Subcutaneous abdominal adipose tissue (tissue), 5 donors: ENCODE data around the gene EPB41L4B.

ENCODE experiments used
- H3K27ac ChIP-seq: one replicate; pipeline ENCODE4 v1.7.0; 2013; ENCODE audit warnings: low read depth, mild to moderate bottlenecking, inconsistent platforms, low read length, moderate library complexity
- H3K27me3 ChIP-seq, 5 donors: one replicate each; pipeline ENCODE4 v1.7.0; 2013; ENCODE audit warnings: low read length in 5 of 5, inconsistent platforms in 1 of 5; ENCODE audit not compliant: control insufficient read depth in 5 of 5, insufficient read depth in 4 of 5
- H3K36me3 ChIP-seq, 5 donors: one replicate each; pipeline ENCODE4 v1.7.0; 2013; ENCODE audit warnings: low read length in 5 of 5; ENCODE audit not compliant: control insufficient read depth in 5 of 5, insufficient read depth in 5 of 5
- H3K4me1 ChIP-seq, 5 donors: one replicate each; pipeline ENCODE4 v1.7.0; 2013; ENCODE audit warnings: low read length in 5 of 5, mild to moderate bottlenecking in 3 of 5, moderate library complexity in 1 of 5; ENCODE audit not compliant: control insufficient read depth in 5 of 5, insufficient read depth in 5 of 5
- H3K4me3 ChIP-seq, 5 donors: one replicate each; pipeline ENCODE4 v1.7.0; 2013; ENCODE audit warnings: low read length in 5 of 5, low read depth in 1 of 5
- H3K9ac ChIP-seq, 5 donors: one replicate each; pipeline ENCODE4 v1.7.0; 2013; ENCODE audit warnings: low read length in 5 of 5, mild to moderate bottlenecking in 4 of 5, moderate library complexity in 3 of 5
- H3K9me3 ChIP-seq, 5 donors: one replicate each; pipeline ENCODE4 v1.7.0; 2013; ENCODE audit warnings: low read length in 5 of 5; ENCODE audit not compliant: control insufficient read depth in 5 of 5
- donor health status: healthy.
- donor health status: healthy.
- donor health status: healthy.
- donor health status: healthy.
- donor health status: healthy.

EPB41L4B gene

DNA sequence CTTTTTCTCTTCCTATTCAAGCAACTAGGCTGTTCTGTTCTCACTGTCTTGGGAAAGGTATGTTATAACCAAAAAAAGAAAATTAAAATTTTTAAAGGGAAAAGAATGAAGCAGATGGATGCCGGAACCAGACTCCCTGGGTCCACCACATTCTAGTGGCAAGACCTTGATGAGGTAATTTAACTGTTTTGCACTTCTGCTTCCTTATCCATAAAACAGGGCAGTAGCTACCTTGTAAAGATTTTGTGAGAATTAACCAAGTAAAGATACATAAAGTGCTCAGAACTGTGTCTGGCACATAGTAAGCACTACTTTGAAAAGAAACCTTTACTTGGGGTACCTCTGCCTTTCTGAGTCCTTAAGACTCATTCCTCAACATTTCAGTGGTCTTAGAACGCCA, 17.0 kb downstream of the EPB41L4B start:
- peak overlapping the region in 1 of 5 donors; percentile 11 for H3K9ac ChIP-seq
- peaks cover 0 to 3% (median 0%) of the 10 kb centered on the region in 5 donors for H3K4me1 ChIP-seq
- no peak overlapping the region for H3K27ac ChIP-seq
- no peaks in the 10 kb centered on the region for H3K27me3 ChIP-seq
- no peaks in the 10 kb centered on the region for H3K36me3 ChIP-seq
- H3K4me3 ChIP-seq: no peak overlapping the region
- no peaks in the 10 kb centered on the region for H3K9me3 ChIP-seq

DNA sequence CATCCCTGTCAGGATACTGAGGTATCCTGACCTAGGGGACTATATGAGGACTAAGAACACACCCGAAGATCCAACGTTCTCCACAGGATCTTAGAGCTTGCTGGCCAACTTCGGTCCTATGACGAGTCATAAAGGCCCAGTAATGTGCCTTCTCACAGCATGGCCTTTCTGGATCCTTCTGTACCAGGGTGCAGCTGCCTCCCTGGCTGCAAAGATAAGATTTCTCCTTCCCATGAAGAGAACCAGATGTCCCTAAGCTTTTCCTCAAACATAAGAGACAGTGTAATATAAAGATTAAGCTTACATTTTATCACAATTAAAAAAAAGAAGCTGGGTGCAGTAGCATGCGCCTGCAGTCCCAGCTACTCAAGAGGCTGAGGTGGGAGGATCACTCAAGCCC, 18.3 kb downstream of the EPB41L4B start:
- Histone ChIP-seq H3K9ac (no peak overlapping the region), H3K27ac (no peak overlapping the region), H3K9me3 (no peaks in the 10 kb centered on the region), H3K27me3 (no peaks in the 10 kb centered on the region), H3K4me3 (no peak overlapping the region), H3K36me3 (no peaks in the 10 kb centered on the region), H3K4me1 (peaks cover 0 to 3% (median 0%) of the 10 kb centered on the region in 5 donors)

DNA sequence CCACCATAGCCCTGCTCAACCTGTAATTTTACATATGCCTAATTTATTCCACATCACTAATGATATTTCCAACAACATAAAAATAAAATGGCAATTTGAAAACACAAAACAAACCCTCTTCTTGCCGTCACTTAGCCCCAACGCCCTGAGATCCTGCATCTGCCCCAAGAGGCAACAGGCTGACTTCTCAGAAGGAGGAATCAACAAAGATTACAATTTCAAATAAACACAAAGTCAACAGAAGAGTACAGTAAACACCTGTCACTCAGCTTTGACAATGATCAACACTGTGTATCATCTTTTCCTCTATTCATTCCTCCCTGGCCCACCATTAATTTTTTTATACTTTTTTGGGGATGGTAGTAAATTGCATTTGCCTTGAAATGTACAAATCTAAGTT, 19.8 kb downstream of the EPB41L4B start:
- Histone ChIP-seq H3K9me3 (no peaks in the 10 kb centered on the region), H3K36me3 (no peaks in the 10 kb centered on the region), H3K27me3 (no peaks in the 10 kb centered on the region), H3K4me1 (peaks cover 0 to 10% (median 0%) of the 10 kb centered on the region in 5 donors), H3K27ac (no peak overlapping the region), H3K4me3 (no peak overlapping the region), H3K9ac (no peak overlapping the region)

DNA sequence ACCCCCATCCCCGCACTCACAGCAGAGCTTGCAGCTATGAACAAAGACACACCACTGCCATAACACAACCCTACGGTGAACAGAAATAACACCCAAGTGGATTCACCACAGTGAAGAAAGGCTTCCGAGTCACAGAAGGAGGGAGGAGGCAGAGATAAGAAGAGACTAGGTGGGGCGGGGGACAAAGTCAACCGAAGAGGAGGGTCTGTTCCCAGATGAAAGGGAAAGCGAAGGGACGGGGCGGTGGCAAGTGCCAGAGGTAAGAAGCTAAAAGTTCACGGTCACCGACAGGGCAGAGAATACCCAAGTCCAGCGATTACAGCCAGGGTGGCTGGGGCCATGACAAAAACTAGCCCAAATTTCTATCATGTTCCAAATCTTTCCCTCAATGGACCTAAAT, 21.0 kb downstream of the EPB41L4B start:
- no peaks in the 10 kb centered on the region for H3K27me3 ChIP-seq
- H3K4me1 ChIP-seq: peaks cover 0 to 21% (median 8%) of the 10 kb centered on the region in 5 donors
- no peak overlapping the region for H3K9ac ChIP-seq
- H3K4me3 ChIP-seq: no peak overlapping the region
- H3K36me3 ChIP-seq: no peaks in the 10 kb centered on the region
- no peaks in the 10 kb centered on the region for H3K9me3 ChIP-seq
- no peak overlapping the region for H3K27ac ChIP-seq

DNA sequence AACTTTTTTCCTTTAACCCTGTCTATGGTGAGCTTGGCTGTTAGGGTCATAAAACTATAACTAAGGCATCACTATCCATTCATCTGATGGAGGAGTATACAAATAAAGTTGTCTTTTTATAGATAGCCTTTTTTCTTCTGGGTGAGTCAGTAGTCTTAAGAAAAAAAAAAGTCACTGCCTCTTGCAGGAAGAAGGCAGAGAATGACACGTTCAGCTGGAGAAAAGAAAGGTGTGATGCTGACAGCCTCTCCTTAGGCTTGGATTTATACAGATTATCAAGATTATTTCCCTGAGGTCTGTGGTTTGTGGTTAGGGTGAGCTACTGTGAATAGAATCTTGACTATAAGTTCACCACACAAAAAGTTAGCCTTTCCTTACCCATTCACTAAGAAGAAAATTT, 23.0 kb downstream of the EPB41L4B start:
- Histone ChIP-seq H3K27ac (no peak overlapping the region), H3K36me3 (no peaks in the 10 kb centered on the region), H3K4me1 (peaks cover 0 to 28% (median 10%) of the 10 kb centered on the region in 5 donors), H3K27me3 (no peaks in the 10 kb centered on the region), H3K9me3 (no peaks in the 10 kb centered on the region), H3K9ac (no peak overlapping the region), H3K4me3 (no peak overlapping the region)

DNA sequence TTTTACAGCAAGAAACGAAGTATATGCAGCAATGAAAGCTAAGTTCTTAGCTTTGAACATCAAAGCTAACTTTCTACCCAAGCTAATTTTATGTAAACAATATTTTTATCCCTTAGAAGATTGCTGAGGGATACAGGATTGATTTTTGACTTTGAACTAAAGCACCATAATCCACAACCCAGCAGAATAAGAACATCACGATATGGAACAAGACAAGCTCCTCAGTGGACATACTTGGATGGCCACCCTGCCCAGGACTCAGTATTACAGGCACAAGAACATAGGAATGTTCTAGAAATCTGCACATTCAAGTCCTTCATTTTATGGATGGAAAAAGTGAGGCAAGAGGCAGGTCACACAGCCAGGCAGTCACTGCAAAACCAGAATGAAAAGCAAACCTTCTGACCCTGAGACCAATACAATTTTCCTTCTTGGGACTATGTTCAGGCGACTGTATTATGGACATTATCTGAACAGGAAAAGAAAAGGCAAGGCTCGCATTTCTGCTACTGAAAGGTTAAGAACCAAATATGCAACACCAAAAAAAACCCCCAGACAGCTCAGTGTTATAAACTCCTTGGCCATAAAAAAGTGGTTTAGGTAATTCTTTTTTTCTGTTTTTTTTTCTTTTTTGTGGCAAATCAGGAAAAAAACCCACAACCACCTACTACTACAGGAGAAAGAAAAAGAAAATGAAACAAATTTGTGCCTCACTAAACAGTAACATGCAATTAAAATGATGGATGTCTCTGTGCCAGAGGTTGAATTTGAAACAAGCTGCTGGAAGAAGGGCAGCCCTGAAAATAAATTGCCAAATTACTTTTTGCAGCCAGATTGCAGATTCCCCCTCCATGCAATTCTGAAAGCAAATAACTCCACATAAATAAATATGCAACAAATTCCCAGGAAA, 25.4 kb downstream of the EPB41L4B start:
- peaks cover 0 to 41% (median 16%) of the 10 kb centered on the region in 5 donors for H3K4me1 ChIP-seq
- H3K9ac ChIP-seq: peak overlapping the region in 1 of 5 donors; percentile 28
- no peaks in the 10 kb centered on the region for H3K36me3 ChIP-seq
- no peaks in the 10 kb centered on the region for H3K9me3 ChIP-seq
- H3K27ac ChIP-seq: peak overlapping the region; percentile 88
- H3K27me3 ChIP-seq: no peaks in the 10 kb centered on the region
- peak overlapping the region in 1 of 5 donors; percentile 17 for H3K4me3 ChIP-seq

DNA sequence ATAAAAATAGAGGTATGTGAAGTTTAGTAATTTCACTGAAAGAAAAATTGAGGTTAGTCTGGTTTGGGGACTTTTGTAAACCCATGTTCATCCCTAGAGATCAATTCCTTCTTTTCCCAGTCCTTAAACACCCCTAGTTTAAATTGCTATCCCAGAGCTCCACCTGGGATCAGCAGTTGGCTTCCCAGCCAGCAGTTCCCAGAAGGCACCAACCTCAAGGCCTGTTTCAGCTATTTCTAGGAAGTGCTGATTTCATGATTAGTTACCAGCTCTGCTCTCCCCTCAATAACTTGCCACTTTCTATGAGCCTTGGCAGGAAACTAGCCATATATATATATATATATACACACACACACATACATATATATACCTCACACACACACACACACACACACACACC, 30.5 kb downstream of the EPB41L4B start:
- peak overlapping the region; percentile 61 for H3K27ac ChIP-seq
- H3K9ac ChIP-seq: no peak overlapping the region
- H3K4me3 ChIP-seq: no peak overlapping the region
- H3K9me3 ChIP-seq: no peaks in the 10 kb centered on the region
- H3K4me1 ChIP-seq: peaks cover 0 to 51% (median 31%) of the 10 kb centered on the region in 5 donors
- no peaks in the 10 kb centered on the region for H3K27me3 ChIP-seq
- no peaks in the 10 kb centered on the region for H3K36me3 ChIP-seq

DNA sequence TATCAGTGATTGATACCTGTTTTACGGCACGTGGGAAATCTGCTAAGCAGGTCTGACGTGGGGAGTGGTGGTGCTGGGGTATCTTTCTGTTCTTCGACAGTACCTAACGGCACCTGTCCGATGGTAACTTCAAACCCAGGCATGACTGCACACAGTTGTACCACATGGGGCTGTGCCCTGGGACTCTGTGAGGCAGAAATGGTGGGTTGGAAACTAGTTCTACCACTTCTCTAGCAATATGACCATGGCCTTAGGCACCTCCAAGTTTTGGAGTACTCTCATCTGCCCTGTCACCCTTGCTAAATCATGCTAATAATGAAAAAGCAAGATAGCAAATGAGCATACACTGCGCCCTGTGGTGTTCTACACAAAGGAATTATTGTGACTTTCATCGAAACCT, 30.9 kb downstream of the EPB41L4B start:
- Histone ChIP-seq H3K9ac (no peak overlapping the region), H3K4me3 (no peak overlapping the region), H3K27me3 (no peaks in the 10 kb centered on the region), H3K36me3 (no peaks in the 10 kb centered on the region), H3K4me1 (peaks cover 0 to 46% (median 26%) of the 10 kb centered on the region in 5 donors), H3K9me3 (no peaks in the 10 kb centered on the region), H3K27ac (peak overlapping the region; percentile 61)

DNA sequence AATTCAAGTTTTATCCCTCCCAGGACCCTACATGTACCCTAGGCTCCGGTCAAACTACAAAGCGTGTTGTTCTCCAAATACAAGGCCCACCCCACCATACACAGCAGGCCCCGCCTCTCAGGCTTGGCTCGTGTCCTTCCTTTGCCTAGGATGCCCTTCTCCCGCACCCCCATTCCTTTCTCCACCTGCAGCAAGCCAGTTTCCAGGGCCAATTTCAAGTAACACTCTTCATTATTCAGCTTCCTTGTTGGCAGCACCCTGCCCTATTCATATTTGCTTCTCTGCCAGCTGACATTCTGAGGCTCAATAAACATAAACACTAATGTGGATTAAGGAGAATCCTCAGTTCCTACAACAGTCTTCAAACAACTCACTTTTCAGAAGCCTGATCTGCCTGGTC, 31.7 kb downstream of the EPB41L4B start:
- H3K4me1 ChIP-seq: peaks cover 0 to 39% (median 23%) of the 10 kb centered on the region in 5 donors
- no peak overlapping the region for H3K9ac ChIP-seq
- no peaks in the 10 kb centered on the region for H3K27me3 ChIP-seq
- no peak overlapping the region for H3K4me3 ChIP-seq
- H3K27ac ChIP-seq: peak overlapping the region; percentile 51
- H3K36me3 ChIP-seq: no peaks in the 10 kb centered on the region
- H3K9me3 ChIP-seq: no peaks in the 10 kb centered on the region

DNA sequence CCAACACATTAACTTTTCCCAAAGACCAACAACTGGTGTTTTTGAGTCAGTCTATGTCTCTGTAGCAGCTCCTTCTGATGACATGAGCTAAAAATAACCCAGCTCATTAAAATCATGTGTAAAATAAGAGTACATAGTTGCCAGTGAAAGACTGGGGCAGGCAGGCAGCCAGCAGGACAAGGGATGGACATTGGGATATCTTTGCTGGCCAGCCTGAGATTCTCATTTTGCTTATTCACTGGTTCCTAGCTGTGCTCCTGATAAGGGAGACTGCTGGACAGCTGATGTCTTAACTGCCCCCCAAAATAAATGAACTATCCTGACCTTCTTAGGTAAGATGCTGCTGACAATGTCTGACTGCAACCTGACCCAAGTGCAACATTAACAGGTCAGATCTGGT, 33.9 kb downstream of the EPB41L4B start:
- no peaks in the 10 kb centered on the region for H3K36me3 ChIP-seq
- no peaks in the 10 kb centered on the region for H3K9me3 ChIP-seq
- H3K4me1 ChIP-seq: peaks cover 0 to 39% (median 23%) of the 10 kb centered on the region in 5 donors
- H3K27me3 ChIP-seq: no peaks in the 10 kb centered on the region
- H3K9ac ChIP-seq: no peak overlapping the region
- H3K27ac ChIP-seq: peak overlapping the region; percentile 47
- H3K4me3 ChIP-seq: no peak overlapping the region
